ENCODE data around the gene FBXL14.
A peak's percentile ranks its signal among the peaks of the same experiment; 100 is the strongest.

Gene FBXL14, protein sequence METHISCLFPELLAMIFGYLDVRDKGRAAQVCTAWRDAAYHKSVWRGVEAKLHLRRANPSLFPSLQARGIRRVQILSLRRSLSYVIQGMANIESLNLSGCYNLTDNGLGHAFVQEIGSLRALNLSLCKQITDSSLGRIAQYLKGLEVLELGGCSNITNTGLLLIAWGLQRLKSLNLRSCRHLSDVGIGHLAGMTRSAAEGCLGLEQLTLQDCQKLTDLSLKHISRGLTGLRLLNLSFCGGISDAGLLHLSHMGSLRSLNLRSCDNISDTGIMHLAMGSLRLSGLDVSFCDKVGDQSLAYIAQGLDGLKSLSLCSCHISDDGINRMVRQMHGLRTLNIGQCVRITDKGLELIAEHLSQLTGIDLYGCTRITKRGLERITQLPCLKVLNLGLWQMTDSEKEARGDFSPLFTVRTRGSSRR
- 19.8 to 44.9 (median 31.4) reads per million in 4 donors for total RNA-seq

GRCh38 chr12:1594261-1595025, at the start of gene FBXL14:
TSS of gene FBXL14 (minus strand) at chr12:1594581. CDS start at chr12:1594066, 515 bp downstream.
- DNase-seq = peak; percentile 78 to 90 (median 88)

DNA sequence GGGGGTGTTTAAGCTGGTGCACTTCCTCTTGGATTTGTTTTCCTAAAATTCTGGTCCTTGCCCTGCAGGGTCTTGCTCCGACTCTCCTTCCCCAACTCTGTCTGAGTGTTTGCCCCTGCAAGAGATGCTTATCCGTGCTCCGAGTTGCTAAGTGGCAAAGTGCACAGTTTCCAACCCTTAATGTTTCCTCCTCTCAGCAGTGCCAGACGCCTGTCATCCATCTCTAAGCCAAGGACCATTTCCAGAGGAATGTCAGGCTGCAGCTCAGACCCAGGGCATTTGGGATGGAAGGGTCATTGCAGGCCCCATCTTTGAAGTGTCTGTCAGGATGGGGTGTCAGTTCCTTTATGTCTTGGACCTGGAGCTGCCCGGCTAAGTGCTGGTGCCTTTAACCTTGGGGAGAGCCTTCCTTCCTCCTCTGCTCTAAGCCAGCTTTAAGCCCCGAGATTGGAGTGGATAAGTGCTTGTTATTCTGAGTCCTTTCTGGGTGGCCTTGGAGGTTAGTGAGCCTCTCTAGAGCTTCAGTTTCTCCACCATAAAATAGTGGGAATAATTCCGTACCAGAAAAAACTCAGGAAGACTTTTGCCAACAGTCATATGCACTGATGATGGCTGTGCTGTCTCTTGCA, 49.6 kb upstream of the FBXL14 start:
- DNase-seq = no peak

GRCh38 chr12:1643043-1643442, 48.7 kb upstream of the FBXL14 start:
- DNase-seq = no peak

DNA sequence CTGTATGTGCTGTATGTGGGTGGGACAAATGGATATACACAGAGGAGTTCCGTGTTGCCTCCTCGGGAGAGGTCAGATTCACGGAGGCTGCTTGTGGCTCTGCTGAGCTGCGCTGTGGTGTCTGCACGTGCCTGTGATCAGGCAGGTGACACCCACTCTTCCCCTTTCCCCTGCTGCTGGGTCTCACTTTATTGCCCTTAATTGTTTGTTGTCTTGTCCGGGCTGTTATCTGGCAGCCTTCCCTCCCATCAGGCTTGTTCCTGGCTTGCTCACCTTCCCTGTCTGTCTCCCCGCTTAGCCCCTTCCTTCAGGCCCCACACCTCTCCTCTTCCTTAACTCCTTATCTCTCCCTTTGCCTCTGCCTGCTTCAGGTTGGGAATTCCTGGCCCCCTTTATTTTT, 48.1 kb upstream of the FBXL14 start:
- no peak for DNase-seq

GRCh38 chr12:1640328-1641234, 46.2 kb upstream of the FBXL14 start:
- DNase-seq = no peak

DNA sequence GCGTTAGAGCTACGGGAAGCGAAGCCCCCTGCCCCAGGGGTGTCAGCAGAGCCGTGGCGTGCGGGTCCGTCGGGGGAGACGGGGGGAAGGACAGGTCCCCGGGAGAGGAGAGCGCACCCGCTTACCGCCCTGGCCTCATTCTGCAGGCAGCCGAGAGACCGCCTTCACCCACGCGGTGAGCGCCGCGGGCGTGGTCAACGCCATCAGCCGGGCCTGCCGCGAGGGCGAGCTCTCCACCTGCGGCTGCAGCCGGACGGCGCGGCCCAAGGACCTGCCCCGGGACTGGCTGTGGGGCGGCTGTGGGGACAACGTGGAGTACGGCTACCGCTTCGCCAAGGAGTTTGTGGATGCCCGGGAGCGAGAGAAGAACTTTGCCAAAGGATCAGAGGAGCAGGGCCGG, 45.2 kb upstream of the FBXL14 start:
- DNase-seq = no peak

DNA sequence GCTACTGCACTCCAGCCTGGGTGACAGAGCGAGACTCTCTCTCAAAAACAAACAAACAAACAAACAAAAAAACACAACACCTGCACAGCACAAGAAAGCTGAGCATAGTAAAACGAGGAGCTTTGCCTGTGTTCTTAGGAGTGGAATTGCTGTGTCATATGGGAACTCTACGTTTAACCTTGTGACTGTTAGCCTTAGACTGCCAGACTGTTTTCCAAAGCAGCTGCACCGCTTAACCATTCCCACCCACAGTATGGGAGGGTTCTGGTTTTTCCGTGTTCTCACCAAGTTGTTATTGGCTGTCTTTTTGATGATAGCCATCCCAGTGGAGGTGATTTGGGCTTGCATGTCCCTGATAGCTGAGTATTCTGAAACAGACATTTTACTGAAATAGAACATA, 43.8 kb upstream of the FBXL14 start:
- DNase-seq = no peak

DNA sequence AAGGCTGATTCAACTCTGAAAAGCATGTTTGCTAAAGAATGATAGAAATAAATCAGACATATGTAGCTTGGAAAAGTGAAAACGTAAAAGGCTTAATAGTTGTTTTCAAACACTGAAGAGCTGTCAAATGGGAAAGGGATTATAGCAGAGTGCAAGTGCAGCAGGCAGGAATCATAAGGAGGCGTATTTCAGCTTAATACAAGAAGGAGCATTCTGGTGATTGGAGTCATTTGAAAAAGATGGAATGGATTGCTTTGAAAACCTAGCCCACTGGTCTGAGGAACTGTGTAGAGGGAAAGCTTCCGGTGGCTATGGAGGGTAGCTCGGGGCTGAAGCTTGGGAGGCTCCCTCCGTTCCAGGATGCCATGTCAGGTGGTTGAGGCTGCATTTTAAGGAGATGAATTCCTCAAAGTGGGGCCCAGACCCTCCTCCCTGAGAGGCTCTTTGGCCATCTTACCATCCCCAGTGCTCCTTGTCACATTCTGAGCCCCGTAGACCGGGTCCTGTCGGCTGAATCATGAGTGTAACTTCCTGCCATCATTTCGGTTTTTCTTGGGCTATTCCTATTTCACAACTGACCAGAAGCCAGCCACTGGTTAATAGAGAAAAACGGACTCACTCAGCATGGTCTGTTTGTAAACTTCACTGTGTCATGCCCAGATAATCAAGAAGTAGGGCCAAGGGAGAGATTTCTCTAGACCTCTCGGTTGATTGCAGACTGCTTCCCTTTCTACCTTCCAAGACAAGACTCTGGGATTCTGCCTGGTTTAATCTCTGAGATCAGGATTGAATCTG, 41.1 kb upstream of the FBXL14 start:
- no peak for DNase-seq

DNA sequence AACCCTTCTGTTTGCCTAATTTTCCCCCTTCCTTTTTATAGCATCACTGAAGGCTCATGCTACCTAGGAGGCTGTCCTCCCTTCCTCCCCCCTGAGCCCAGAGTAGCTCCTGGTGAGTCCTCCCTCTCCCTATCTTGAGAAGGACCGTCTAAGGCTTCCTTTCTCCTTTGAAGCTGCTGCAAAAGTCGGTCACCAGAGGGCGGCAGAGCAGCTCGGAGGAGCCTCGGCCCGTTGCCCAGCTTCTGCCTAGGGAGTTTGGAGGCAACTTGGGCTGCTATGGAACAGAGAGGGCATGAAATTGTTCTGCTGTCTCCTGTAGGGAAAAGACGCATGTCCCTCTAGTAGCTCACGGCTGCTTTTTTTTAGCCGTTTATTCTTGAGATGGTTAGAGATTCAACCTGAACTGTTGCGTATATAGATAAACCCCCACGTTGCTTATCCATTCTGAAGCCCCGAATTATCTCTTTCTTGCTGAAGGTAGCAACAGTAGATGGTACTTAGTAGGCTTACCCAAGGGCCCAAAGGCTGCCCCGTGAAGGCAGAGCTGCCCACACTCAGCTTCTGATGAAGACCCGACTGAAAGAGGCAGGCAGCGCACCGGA, 40.3 kb upstream of the FBXL14 start:
- peak; percentile 24 to 46 (median 36) for DNase-seq

GRCh38 chr12:1634149-1634548, 39.8 kb upstream of the FBXL14 start:
- DNase-seq = no peak

- no peak for DNase-seq
Observed at GRCh38 chr12:1633459-1633858, 39.1 kb upstream of the FBXL14 start.

DNA sequence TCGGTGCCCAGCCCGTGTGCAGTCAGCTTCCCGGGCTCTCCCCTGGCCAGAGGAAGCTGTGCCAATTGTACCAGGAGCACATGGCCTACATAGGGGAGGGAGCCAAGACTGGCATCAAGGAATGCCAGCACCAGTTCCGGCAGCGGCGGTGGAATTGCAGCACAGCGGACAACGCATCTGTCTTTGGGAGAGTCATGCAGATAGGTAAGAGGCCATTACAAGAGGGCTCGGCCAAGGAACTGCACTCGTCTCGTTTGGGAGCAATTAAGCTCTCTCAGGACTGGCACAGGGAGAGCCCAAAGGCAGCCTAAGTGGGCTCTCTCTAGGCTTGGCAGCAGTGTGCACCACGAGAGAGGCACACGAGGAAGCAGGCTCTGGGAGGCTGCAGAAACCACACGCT, 38.3 kb upstream of the FBXL14 start:
- no peak for DNase-seq

GRCh38 chr12:1630827-1631591, 36.6 kb upstream of the FBXL14 start:
- no peak for DNase-seq

DNA sequence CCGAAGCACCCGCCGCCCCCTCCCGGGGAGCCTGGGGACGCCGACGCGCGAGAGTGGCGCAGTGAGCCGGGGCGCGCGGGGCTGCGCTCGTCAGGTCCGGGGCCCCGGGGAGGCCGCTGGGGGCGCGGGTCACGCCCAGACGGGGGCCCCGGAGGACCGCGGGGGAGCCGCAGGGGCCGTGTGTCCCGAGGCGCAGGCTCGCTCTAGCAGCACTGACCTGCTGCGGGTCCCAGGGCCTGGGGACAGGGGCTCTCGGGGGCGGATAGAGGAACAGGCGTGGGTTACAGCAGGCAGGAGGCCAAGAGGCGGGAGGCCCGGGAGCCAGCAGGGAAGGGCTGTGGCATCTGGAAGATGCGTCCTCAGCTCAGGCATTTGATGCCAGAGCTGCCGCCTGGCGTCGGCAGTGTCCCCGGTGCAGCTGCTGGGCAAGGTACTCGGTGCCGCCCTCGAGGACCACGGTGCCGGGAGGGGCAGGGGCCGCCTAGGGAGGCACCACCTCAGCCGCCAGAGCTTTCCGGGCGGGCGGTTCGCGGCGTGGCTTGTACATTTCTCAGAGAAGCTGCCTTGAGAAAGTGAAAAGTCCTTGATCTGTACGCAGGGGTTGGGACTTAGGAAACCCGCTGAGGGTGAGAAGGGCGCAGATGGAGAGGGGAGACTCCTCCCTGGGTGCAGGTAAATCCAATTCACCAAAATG, 35.9 kb upstream of the FBXL14 start:
- peak in 1 of 5 donors; percentile 16 for DNase-seq

DNA sequence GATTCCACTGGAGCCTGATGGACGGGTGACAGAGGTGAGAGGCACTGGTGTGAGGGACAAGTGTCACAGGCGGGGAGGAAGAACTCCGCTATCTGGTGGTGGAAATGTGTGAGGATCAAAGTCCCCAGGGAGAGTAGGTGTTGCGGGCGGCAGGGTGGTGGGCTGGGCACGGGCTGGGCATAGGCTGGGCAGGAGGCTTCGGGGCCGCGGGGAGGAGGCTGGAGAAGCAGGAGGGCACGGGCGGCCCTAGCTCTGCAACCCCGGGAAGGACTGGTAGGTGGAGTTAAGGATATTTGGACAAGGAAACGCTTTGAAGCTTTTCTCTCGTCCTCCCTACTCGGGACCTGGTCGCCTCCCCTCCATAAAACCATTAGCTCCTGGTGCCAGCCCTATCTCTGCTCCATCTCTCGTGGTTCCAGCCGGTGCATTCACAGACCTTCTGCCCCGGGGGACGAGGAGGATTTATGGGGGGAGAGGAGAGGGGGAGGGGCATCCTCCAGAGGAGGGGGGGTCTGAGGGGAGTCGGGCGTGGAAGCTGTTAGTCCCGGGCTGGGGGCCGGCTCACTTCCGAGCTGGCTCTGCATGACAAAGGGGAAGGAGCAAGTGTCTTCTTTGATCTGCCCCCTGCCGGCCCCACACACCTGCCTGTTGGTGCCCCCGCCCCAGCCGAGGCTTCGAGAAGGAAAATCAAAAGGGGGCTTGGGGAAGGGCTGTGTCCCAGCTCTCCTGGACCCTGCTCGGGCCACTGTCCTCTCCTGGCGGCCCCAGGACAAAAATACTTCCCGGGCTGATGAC, 35.2 kb upstream of the FBXL14 start:
- no peak for DNase-seq

- no peak for DNase-seq
Observed at GRCh38 chr12:1628666-1629337, 34.4 kb upstream of the FBXL14 start, which contains the start of gene WNT5B. TSS of gene WNT5B (plus strand) at chr12:1629231. CDS start at chr12:1631355, 2,124 bp downstream.

DNA sequence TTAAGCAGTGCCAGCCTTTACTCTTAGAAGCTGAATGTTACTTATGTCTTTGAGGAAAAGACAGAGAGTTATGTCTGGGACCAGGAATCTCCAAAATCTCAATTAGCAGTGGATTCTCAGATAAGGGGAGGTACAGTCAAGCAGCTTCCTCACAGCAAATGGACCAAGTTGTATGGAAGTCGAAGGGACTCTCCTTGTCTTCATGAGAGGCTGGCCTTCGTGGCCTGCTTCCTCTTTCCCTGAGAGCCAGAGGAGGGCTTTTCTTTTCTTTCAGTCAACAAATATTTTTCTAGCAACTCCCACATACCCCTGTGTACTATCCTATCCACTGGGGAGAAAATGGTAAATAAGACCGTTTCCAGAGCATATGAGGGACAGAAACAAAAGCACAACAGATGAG, 28.0 kb upstream of the FBXL14 start:
- no peak for DNase-seq

DNA sequence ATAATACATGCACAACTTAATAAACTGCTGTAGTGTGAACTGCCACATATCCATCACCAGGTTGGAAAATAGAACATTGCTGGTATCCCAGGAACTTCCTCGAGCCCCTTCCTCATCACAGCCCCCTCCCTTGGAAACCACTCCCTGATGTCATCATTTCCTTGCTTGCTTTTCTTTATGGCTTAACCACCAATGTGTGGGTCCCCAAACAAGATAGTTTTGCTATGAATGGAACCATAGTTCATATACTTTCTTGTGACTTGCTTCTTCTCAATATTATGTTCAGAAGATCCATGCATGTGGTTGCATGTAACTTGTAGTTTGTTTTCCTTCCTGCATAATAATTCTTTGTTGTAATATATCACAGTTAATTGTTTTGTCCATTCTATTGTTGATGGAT, 25.7 kb upstream of the FBXL14 start:
- DNase-seq = peak in 1 of 5 donors; percentile 21

Data from T-helper 1 cell (primary cell).